ENCODE measurements around the gene KDR. TPM values are rescaled to one million over a fixed set of nuclear protein-coding genes. Genes with fewer than 3 reads are reported as not detected.

KDR gene
- under 0.01 TPM in 1 of 2 replicates, not detected in the other for total RNA-seq (2014; rRNA removed; shearing (Covaris generic))
- 0.10 and 0.20 TPM in 2 replicates for polyA plus RNA-seq (2016; fragmentation: Nextera tagmentation; extraction: Ambion mirVana)

DNA sequence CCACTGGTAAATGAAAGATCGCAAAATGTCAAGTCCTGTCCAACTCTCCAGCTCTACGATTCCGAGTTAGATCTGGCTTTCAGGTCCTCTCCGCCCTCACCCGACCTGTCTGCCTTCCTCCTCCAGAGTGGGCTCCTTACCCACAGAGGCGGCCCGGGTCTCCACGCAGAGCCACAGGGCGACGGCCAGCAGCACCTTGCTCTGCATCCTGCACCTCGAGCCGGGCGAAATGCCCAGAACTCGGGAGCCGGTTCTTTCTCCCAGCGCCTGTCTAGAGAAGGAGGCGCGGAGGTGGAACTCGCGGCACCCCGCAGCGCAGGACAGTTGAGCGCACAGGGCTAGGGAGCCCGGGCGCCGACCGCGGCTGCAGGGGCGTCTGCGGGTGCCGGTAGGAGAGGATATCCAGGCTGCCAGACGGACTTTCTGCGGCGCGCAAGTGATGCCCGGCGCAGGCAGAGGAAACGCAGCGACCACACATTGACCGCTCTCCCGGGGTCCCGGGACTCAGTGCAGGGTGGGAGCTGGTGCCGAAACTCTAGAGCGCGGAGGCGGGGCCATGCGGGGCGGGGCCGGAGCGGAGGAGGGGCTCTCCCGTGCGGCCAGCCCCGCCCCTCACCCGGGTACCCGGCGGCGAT is at the start of gene KDR:
TSS of gene KDR (minus strand) at position 509 of the 635 bp plus-strand sequence. CDS start at position 207, 302 bp downstream.
- Histone ChIP-seq H3K9ac (peak within 1 kb of the TSS; percentile 3; the same call in 1 of the 2 replicates), H3K79me2 (ENCODE audit: insufficient read depth) (no peaks in the 10 kb centered on the region), H2AFZ (peak within 1 kb of the TSS; percentile 77), H3K27ac (no peak within 1 kb of the TSS), H3K36me3 (ENCODE audit: low read depth) (no peaks in the 10 kb centered on the region), H3K9me2 (ENCODE audit: insufficient read depth) (no peaks in the 10 kb centered on the region), H3K27me3 (replicated peaks; ENCODE audit: insufficient read depth) (peaks cover 13% of the 10 kb centered on the region; the same call in 1 of the 2 replicates), H3K4me1 (ENCODE audit: insufficient read depth) (no peaks in the 10 kb centered on the region), H3K4me3 (peak within 1 kb of the TSS; percentile 80), H3K4me2 (ENCODE audit: unreplicated experiment) (peak within 1 kb of the TSS; percentile 80), H3F3A (ENCODE audit: insufficient read depth) (no peaks in the 10 kb centered on the region), H4K20me1 (ENCODE audit: insufficient read depth) (no peaks in the 10 kb centered on the region), H3K9me3 (ENCODE audit: low read depth) (no peaks in the 10 kb centered on the region)
- WGBS, 2 experiments (ENCODE audit: low coverage in 1 of 2, low lambda C conversion rate in 2 of 2, missing lambda C conversion rate in 2 of 2) = 1 to 2% methylated on average over 31 to 38 of the region's 57 CpGs
- TF ChIP-seq EZH2 (IDR thresholded peaks at IDR 0.05; ENCODE audit: insufficient read depth, poor library complexity, severe bottlenecking) = no peak
- TF ChIP-seq EZH2phosphoT487 (IDR thresholded peaks at IDR 0.05; ENCODE audit: insufficient read depth, low read depth) = no peak
- in situ Hi-C loops (cut with MboI) = no loop called here
- peak; percentile 51 for DNase-seq

DNA sequence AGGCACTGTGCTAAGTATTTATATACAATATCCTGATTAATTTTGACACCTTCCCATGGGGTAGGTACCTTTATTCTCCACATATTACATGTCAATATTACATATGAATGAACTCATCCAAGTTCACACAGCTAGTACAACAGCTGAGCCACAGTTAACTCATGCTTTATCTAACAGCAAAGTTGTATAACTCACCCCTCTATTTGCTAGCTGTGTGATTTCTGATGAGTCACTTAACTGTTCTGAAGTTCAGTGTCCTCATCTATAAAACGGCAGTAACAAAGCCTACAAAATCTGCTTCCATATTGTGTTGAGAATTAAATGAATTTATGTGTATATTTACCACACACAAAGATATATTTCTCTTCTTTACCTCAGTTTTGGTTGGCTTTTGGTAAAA is 48.2 kb upstream of the KDR start:
- TF ChIP-seq EZH2phosphoT487 (IDR thresholded peaks at IDR 0.05; ENCODE audit: insufficient read depth, low read depth) (no peak), EZH2 (IDR thresholded peaks at IDR 0.05; ENCODE audit: insufficient read depth, poor library complexity, severe bottlenecking) (no peak)
- WGBS, 2 experiments (ENCODE audit: low coverage in 1 of 2, low lambda C conversion rate in 2 of 2, missing lambda C conversion rate in 2 of 2) = 0 to 7% methylated on average over 1 of the region's 1 CpG
- Histone ChIP-seq H3K27me3 (replicated peaks; ENCODE audit: insufficient read depth) (no peaks in the 10 kb centered on the region), H3K9ac (no peak overlapping the region), H3K79me2 (ENCODE audit: insufficient read depth) (no peaks in the 10 kb centered on the region), H4K20me1 (ENCODE audit: insufficient read depth) (no peaks in the 10 kb centered on the region), H3K36me3 (ENCODE audit: low read depth) (no peaks in the 10 kb centered on the region), H3K9me3 (ENCODE audit: low read depth) (no peaks in the 10 kb centered on the region), H3K4me2 (ENCODE audit: unreplicated experiment) (peak overlapping the region; percentile 51), H3K27ac (no peak overlapping the region), H3K4me1 (ENCODE audit: insufficient read depth) (peaks cover 40% of the 10 kb centered on the region), H3F3A (ENCODE audit: insufficient read depth) (peaks cover 23% of the 10 kb centered on the region), H3K9me2 (ENCODE audit: insufficient read depth) (no peaks in the 10 kb centered on the region), H3K4me3 (no peak overlapping the region), H2AFZ (peak overlapping the region; percentile 4; the same call in 1 of the 2 replicates)
- DNase-seq = peak; percentile 83
- in situ Hi-C loops (cut with MboI) = no loop called here

DNA sequence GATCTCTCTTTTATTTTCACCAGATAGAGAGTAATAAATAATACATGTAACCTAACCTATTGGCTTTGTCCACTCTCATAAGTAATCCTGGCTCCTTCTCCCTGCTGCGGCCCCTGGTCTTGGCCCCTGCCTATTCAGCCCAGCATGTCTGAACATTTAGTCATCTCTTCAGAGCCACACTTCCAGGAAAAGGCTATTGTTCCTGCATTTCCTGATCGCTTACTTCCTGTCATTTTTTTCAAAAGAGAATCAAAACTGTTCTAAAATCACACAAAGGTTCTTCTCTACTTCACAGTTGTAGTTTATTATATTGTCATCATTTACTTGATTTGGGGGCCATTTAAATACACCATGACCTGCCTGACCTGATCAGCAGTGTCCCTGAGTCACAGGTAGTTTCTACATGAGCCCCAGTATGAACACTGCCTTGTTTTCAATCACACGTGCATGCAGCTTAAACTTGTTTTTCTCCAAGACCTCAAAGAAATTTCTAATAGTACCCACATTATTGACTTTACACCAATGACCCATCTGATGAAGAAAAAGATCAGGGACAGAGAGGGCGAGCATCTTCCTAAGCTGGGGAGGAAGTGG is 47.4 kb upstream of the KDR start:
- TF ChIP-seq EZH2 (IDR thresholded peaks at IDR 0.05; ENCODE audit: insufficient read depth, poor library complexity, severe bottlenecking) = no peak
- TF ChIP-seq EZH2phosphoT487 (IDR thresholded peaks at IDR 0.05; ENCODE audit: insufficient read depth, low read depth) = no peak
- Histone ChIP-seq H3K36me3 (ENCODE audit: low read depth) (no peaks in the 10 kb centered on the region), H3K27ac (no peak overlapping the region), H3K27me3 (replicated peaks; ENCODE audit: insufficient read depth) (no peaks in the 10 kb centered on the region), H3K4me1 (ENCODE audit: insufficient read depth) (peaks cover 40% of the 10 kb centered on the region), H3K9me3 (ENCODE audit: low read depth) (no peaks in the 10 kb centered on the region), H3K79me2 (ENCODE audit: insufficient read depth) (no peaks in the 10 kb centered on the region), H3F3A (ENCODE audit: insufficient read depth) (peaks cover 23% of the 10 kb centered on the region), H3K9me2 (ENCODE audit: insufficient read depth) (no peaks in the 10 kb centered on the region), H3K4me3 (no peak overlapping the region), H2AFZ (0 out of 2 replicates have a peak overlapping the region, but pooled peaks have one; percentile 29), H3K4me2 (ENCODE audit: unreplicated experiment) (no peak overlapping the region), H4K20me1 (ENCODE audit: insufficient read depth) (no peaks in the 10 kb centered on the region), H3K9ac (no peak overlapping the region)
- in situ Hi-C loops (cut with MboI) = no loop called here
- peak; percentile 13 for DNase-seq
- WGBS, 2 experiments (ENCODE audit: low coverage in 1 of 2, low lambda C conversion rate in 2 of 2, missing lambda C conversion rate in 2 of 2) = 86 to 93% methylated on average over 4 of the region's 4 CpGs

DNA sequence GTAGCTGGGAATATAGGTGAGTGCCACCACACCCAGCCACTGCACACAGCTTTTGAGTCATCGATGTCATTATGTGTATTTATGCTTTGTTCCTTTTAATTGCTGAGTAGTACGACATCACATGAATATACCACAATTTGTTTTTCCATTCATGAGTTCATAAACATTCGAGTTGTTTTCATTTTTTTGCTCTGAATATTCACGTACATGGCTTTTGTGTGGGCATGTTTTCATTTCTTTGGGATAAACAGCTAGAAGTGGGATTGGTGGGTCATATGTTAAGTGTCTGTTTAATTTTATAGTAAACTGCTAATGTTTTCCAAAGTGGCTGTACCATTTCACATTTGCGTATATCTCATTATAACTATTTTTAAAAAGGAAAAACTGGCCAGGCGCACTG is 45.1 kb upstream of the KDR start:
- DNase-seq = no peak
- in situ Hi-C loops (cut with MboI) = no loop called here
- WGBS, 2 experiments (ENCODE audit: low coverage in 1 of 2, low lambda C conversion rate in 2 of 2, missing lambda C conversion rate in 2 of 2) = 58 to 65% methylated on average over 6 of the region's 6 CpGs

More for the DNA sequence above, 45.1 kb upstream of the KDR start:
- Histone ChIP-seq H3K9me2 (ENCODE audit: insufficient read depth) (no peaks in the 10 kb centered on the region), H3K79me2 (ENCODE audit: insufficient read depth) (no peaks in the 10 kb centered on the region), H3K4me3 (no peak overlapping the region), H3F3A (ENCODE audit: insufficient read depth) (peaks cover 14% of the 10 kb centered on the region), H2AFZ (no peak overlapping the region), H3K27me3 (replicated peaks; ENCODE audit: insufficient read depth) (no peaks in the 10 kb centered on the region), H3K27ac (no peak overlapping the region), H3K4me1 (ENCODE audit: insufficient read depth) (peaks cover 31% of the 10 kb centered on the region), H4K20me1 (ENCODE audit: insufficient read depth) (no peaks in the 10 kb centered on the region), H3K9ac (no peak overlapping the region), H3K36me3 (ENCODE audit: low read depth) (no peaks in the 10 kb centered on the region), H3K4me2 (ENCODE audit: unreplicated experiment) (no peak overlapping the region), H3K9me3 (ENCODE audit: low read depth) (no peaks in the 10 kb centered on the region)
- no peak for TF ChIP-seq EZH2phosphoT487 (IDR thresholded peaks at IDR 0.05; ENCODE audit: insufficient read depth, low read depth)
- TF ChIP-seq EZH2 (IDR thresholded peaks at IDR 0.05; ENCODE audit: insufficient read depth, poor library complexity, severe bottlenecking) = no peak
